Measurements from ENCODE around the gene XXYLT1.

DNA sequence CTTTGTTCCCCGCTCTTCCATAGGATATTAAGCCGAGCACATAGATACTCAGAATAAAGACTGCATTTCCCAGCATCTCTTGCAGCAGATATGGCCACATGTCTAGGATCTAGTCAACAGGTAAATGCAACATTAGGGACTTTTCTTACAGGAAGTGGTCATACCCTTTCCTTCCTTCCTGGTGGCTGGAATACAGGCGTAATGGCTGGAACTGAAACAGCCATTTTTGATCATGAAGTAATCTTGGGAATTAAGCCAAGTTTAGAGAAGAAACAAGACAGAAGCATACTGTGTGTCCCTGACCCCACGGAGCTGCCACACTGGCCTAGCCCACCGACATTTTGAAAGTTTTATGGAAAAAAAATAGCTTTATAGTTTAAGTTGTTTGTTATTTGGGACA is 234.0 kb downstream of the XXYLT1 start:
- TF ChIP-seq, protein P1, sequence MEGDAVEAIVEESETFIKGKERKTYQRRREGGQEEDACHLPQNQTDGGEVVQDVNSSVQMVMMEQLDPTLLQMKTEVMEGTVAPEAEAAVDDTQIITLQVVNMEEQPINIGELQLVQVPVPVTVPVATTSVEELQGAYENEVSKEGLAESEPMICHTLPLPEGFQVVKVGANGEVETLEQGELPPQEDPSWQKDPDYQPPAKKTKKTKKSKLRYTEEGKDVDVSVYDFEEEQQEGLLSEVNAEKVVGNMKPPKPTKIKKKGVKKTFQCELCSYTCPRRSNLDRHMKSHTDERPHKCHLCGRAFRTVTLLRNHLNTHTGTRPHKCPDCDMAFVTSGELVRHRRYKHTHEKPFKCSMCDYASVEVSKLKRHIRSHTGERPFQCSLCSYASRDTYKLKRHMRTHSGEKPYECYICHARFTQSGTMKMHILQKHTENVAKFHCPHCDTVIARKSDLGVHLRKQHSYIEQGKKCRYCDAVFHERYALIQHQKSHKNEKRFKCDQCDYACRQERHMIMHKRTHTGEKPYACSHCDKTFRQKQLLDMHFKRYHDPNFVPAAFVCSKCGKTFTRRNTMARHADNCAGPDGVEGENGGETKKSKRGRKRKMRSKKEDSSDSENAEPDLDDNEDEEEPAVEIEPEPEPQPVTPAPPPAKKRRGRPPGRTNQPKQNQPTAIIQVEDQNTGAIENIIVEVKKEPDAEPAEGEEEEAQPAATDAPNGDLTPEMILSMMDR (IDR thresholded peaks at IDR 0.05; ENCODE audit: control extremely low read depth in 1 of 3, insufficient read depth in 1 of 3, low read depth in 1 of 3, low read length in 3 of 3) = no peak
- no peak for TF ChIP-seq POLR2A (IDR thresholded peaks at IDR 0.05; ENCODE audit: control extremely low read depth in 1 of 2, low read depth in 2 of 2, low read length in 2 of 2)
- TF ChIP-seq EZH2 (IDR thresholded peaks at IDR 0.05; ENCODE audit: low read depth, low read length, severe bottlenecking) = no peak
- no peak for TF ChIP-seq USF2 (IDR thresholded peaks at IDR 0.05; ENCODE audit: low read length)
- TF ChIP-seq TEAD4 (IDR thresholded peaks at IDR 0.05; ENCODE audit: low read depth, low read length) = no peak
- no peak for TF ChIP-seq TAF1 (IDR thresholded peaks at IDR 0.05; ENCODE audit: low read depth, low read length)
- TF ChIP-seq EGR1 (IDR thresholded peaks at IDR 0.05; ENCODE audit: borderline replicate concordance, low read depth, low read length) = no peak
- TF ChIP-seq POLR2AphosphoS5 (IDR thresholded peaks at IDR 0.05; ENCODE audit: low read depth, low read length) = no peak
- no peak for TF ChIP-seq RXRA (IDR thresholded peaks at IDR 0.05; ENCODE audit: insufficient read depth, low read depth, low read length)
- TF ChIP-seq RAD21 (IDR thresholded peaks at IDR 0.05 in 1 of 2, conservative IDR thresholded peaks at IDR 0.05 in 1 of 2; ENCODE audit: low read depth in 2 of 2, low read length in 2 of 2) = no peak
- TF ChIP-seq ATF2 (IDR thresholded peaks at IDR 0.05; ENCODE audit: low read length) = no peak
